ENCODE results near the gene CSNK1D.
"Not testable (repeated sequence)": the region's sequence is repeated elsewhere in the genome, so short reads cannot be mapped to it uniquely, and the experiment has no call there.

The CSNK1D gene

DNA sequence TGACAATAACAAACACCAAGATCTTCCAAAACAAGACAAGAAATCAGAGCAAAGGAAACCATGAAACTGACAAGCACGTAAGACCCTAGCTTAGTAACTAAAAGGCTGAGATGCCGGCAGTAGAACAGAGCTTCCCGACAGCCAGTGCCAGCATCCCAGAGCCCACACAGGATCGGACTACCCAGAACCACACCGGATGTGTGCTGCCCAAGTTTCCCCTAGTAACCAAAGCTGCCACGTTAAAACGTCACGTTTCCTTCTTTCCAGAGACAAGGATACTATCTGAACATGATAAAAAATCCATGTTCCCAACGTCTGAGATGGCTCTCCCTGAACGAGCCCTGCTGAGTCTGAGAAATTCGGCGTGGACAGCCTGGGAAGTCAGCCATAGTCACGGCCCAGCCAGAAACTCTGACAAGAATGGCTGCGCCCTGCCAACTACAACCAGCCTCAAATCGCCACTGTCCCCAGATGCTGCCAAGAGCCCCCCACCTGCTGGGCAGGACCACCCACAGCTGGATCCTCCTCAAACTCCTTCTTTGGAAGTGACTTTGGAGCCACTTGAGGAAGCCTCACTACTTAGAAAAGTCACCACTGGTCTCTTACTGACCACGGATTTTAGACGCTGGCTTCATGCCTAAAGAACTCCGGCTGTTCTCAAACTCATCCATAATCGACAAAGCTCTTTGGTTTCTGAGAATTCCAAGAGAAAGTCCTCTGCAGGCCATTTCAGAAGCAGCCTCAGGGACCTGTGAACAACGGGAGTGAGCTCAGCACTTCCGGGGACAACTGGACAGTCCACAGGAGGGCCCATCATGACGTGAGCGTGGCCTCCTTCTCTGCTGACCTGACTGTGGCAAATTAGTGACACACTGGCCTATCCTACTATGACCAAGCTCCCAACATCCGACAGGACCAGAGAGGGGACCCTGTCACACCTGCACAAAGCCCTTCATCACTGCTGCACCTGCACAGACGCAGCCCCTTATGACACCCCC is 77.5 kb downstream of the CSNK1D start:
- no peak for DNase-seq
- Histone ChIP-seq H3K79me1 (ENCODE audit: low read length) (no peaks in the 10 kb centered on the region), H3K18ac (ENCODE audit: low read length) (no peak overlapping the region), H3K79me2 (ENCODE audit: control insufficient read depth, insufficient read depth, low read length, poor library complexity) (no peaks in the 10 kb centered on the region), H3K36me3 (ENCODE audit: control insufficient read depth in 1 of 2, insufficient read depth in 2 of 2, low read length in 2 of 2) (peaks cover 49 to 53% of the 10 kb centered on the region in 2 experiments), H3K4me1 (ENCODE audit: control insufficient read depth in 1 of 2, insufficient read depth in 2 of 2, low read length in 2 of 2) (no peaks in the 10 kb centered on the region), H3K23ac (ENCODE audit: low read length) (no peak overlapping the region), H3K27ac (ENCODE audit: low read depth, low read length) (no peak overlapping the region), H3K4me3 (ENCODE audit: low read depth, low read length) (no peak overlapping the region), H2BK5ac (ENCODE audit: low read depth, low read length, poor library complexity) (no peak overlapping the region), H4K8ac (ENCODE audit: low read depth, low read length) (no peak overlapping the region), H3K4me2 (ENCODE audit: low read length) (no peak overlapping the region), H3K27me3 (ENCODE audit: insufficient read depth, low read length) (no peaks in the 10 kb centered on the region), H2BK12ac (ENCODE audit: low read length) (no peak overlapping the region), H2BK120ac (ENCODE audit: insufficient read depth, low read length, poor library complexity) (no peak overlapping the region), H3K9ac (ENCODE audit: low read length) (no peak overlapping the region), H3K9me3 (ENCODE audit: insufficient read depth, low read depth, low read length) (no peaks in the 10 kb centered on the region), H2AFZ (ENCODE audit: insufficient read depth, low read length, poor library complexity) (no peak overlapping the region), H4K12ac (ENCODE audit: low read depth, low read length) (no peak overlapping the region), H3K4ac (ENCODE audit: low read depth, low read length) (no peak overlapping the region), H4K91ac (ENCODE audit: low read depth, low read length) (no peak overlapping the region), H2AK5ac (ENCODE audit: low read length) (no peak overlapping the region), H3K14ac (ENCODE audit: low read length) (no peak overlapping the region)
- WGBS (ENCODE audit: extremely low coverage, insufficient coverage, insufficient read length) = no CpG with 5 or more reads among the region's 25 CpGs

DNA sequence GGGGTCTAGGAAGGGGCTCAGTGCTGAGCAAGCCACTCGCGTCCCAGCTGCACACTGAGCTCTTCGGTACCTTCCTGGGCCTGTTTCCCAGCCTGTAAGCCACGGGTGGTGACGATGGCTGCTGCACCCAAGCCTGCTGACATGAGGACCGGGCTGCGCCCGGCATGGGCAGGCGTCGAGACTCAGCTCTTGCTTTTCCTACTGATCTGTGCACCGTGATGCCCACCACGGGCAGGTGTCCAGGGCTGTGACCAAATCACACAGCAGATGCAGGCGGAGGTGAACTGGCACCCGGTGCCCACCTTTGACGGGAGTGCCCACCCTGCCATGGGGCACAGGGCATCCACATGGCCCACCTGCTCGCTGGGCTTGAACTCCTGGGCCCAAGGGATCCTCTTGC is 78.7 kb downstream of the CSNK1D start:
- H3K4me3 ChIP-seq (ENCODE audit: low read depth, low read length) = no peak overlapping the region
- H4K91ac ChIP-seq (ENCODE audit: low read depth, low read length) = no peak overlapping the region
- no peak overlapping the region for H2BK12ac ChIP-seq (ENCODE audit: low read length)
- peaks cover 45 to 49% of the 10 kb centered on the region in 2 experiments for H3K36me3 ChIP-seq (ENCODE audit: control insufficient read depth in 1 of 2, insufficient read depth in 2 of 2, low read length in 2 of 2)
- no peak for DNase-seq
- H3K18ac ChIP-seq (ENCODE audit: low read length) = no peak overlapping the region
- no peak overlapping the region for H2AFZ ChIP-seq (ENCODE audit: insufficient read depth, low read length, poor library complexity)
- no peaks in the 10 kb centered on the region for H3K79me2 ChIP-seq (ENCODE audit: control insufficient read depth, insufficient read depth, low read length, poor library complexity)
- no peak overlapping the region for H3K23ac ChIP-seq (ENCODE audit: low read length)
- no peak overlapping the region for H3K9ac ChIP-seq (ENCODE audit: low read length)
- H4K12ac ChIP-seq (ENCODE audit: low read depth, low read length) = no peak overlapping the region
- H4K8ac ChIP-seq (ENCODE audit: low read depth, low read length) = no peak overlapping the region
- no peak overlapping the region for H3K4me2 ChIP-seq (ENCODE audit: low read length)
- H3K79me1 ChIP-seq (ENCODE audit: low read length) = no peaks in the 10 kb centered on the region
- H3K4ac ChIP-seq (ENCODE audit: low read depth, low read length) = no peak overlapping the region
- no peaks in the 10 kb centered on the region for H3K27me3 ChIP-seq (ENCODE audit: insufficient read depth, low read length)
- no peak overlapping the region for H2BK120ac ChIP-seq (ENCODE audit: insufficient read depth, low read length, poor library complexity)
- no peak overlapping the region for H3K27ac ChIP-seq (ENCODE audit: low read depth, low read length)
- H3K9me3 ChIP-seq (ENCODE audit: insufficient read depth, low read depth, low read length) = no peaks in the 10 kb centered on the region
- no peak overlapping the region for H2BK5ac ChIP-seq (ENCODE audit: low read depth, low read length, poor library complexity)
- no peak overlapping the region for H2AK5ac ChIP-seq (ENCODE audit: low read length)
- no peaks in the 10 kb centered on the region for H3K4me1 ChIP-seq (ENCODE audit: control insufficient read depth in 1 of 2, insufficient read depth in 2 of 2, low read length in 2 of 2)
- no CpG with 5 or more reads among the region's 16 CpGs for WGBS (ENCODE audit: extremely low coverage, insufficient coverage, insufficient read length)
- no peak overlapping the region for H3K14ac ChIP-seq (ENCODE audit: low read length)

DNA sequence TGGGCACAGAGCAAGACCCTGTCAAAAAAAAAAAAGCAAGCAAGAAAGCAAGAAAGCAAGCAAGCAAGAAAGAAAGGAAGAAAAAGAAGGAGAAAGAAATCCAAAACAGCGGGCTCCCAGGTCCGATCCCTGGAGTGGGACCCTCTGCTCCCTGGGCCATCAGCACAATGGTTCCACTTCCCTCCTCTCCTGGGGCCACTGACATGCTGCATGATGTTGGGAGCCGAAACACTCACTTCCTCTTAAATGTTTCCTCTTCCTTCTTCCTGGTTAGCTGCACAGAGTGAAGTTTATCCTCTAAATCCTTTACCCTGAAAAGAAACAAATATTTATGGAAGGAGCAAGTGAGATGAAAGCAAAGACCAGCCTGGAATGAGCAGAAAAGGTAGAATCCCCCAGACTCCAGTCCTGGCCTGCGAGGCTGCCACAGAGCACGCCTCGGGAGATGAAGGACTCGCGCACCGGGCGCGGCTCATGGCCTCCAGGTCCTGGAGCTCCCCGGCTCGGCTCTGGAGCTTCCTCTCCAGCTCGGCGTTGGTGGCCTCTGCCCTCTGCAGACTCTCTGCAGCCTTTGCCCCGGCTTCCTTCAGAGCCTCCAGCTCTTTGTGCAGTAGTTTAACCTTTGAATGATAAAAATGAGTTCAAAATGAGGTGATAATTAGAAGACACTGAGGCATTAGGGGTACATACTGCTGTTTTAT is 79.8 kb downstream of the CSNK1D start:
- Histone ChIP-seq H3K27me3 (ENCODE audit: insufficient read depth, low read length) (no peaks in the 10 kb centered on the region), H4K8ac (ENCODE audit: low read depth, low read length) (no peak overlapping the region), H3K23ac (ENCODE audit: low read length) (no peak overlapping the region), H2BK5ac (ENCODE audit: low read depth, low read length, poor library complexity) (no peak overlapping the region), H3K79me1 (ENCODE audit: low read length) (no peaks in the 10 kb centered on the region), H3K79me2 (ENCODE audit: control insufficient read depth, insufficient read depth, low read length, poor library complexity) (no peaks in the 10 kb centered on the region), H3K14ac (ENCODE audit: low read length) (no peak overlapping the region), H3K9ac (ENCODE audit: low read length) (no peak overlapping the region), H3K36me3 (ENCODE audit: control insufficient read depth in 1 of 2, insufficient read depth in 2 of 2, low read length in 2 of 2) (peaks cover 42 to 48% of the 10 kb centered on the region in 2 experiments), H2BK120ac (ENCODE audit: insufficient read depth, low read length, poor library complexity) (no peak overlapping the region), H3K4ac (ENCODE audit: low read depth, low read length) (no peak overlapping the region), H2BK12ac (ENCODE audit: low read length) (no peak overlapping the region), H3K18ac (ENCODE audit: low read length) (no peak overlapping the region), H3K9me3 (ENCODE audit: insufficient read depth, low read depth, low read length) (no peaks in the 10 kb centered on the region), H3K27ac (ENCODE audit: low read depth, low read length) (no peak overlapping the region), H4K12ac (ENCODE audit: low read depth, low read length) (no peak overlapping the region), H4K91ac (ENCODE audit: low read depth, low read length) (no peak overlapping the region), H3K4me2 (ENCODE audit: low read length) (no peak overlapping the region), H3K4me1 (ENCODE audit: control insufficient read depth in 1 of 2, insufficient read depth in 2 of 2, low read length in 2 of 2) (no peaks in the 10 kb centered on the region), H3K4me3 (ENCODE audit: low read depth, low read length) (no peak overlapping the region), H2AFZ (ENCODE audit: insufficient read depth, low read length, poor library complexity) (no peak overlapping the region), H2AK5ac (ENCODE audit: low read length) (no peak overlapping the region)
- DNase-seq = no peak
- no CpG with 5 or more reads among the region's 16 CpGs for WGBS (ENCODE audit: extremely low coverage, insufficient coverage, insufficient read length)

DNA sequence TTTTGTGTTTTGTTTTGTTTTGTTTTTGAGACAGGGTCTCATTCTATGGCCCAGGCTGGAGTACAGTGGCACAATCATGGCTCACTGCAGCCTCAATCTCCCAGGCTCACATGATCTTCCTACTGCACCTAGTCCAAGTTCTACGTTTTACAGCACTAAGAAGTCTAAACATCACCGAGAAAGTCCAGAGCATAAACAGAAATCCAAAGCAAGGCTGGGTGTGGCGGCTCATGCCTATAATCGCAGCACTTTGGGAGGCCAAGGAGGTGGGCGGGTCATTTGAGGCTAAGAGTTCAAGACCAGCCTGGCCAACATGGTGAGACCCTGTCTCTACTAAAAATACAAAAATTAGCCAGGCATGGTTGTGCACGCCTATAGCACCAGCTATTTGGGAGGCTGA is 80.5 kb downstream of the CSNK1D start:
- not testable (repeated sequence) for DNase-seq; H3K4me2 ChIP-seq (ENCODE audit: low read length); H2BK5ac ChIP-seq (ENCODE audit: low read depth, low read length, poor library complexity); H2AFZ ChIP-seq (ENCODE audit: insufficient read depth, low read length, poor library complexity); H3K14ac ChIP-seq (ENCODE audit: low read length); H4K8ac ChIP-seq (ENCODE audit: low read depth, low read length); H3K27me3 ChIP-seq (ENCODE audit: insufficient read depth, low read length); H3K9ac ChIP-seq (ENCODE audit: low read length); H2BK12ac ChIP-seq (ENCODE audit: low read length); H3K4me1 ChIP-seq (ENCODE audit: control insufficient read depth in 1 of 2, insufficient read depth in 2 of 2, low read length in 2 of 2); H3K79me1 ChIP-seq (ENCODE audit: low read length); H2AK5ac ChIP-seq (ENCODE audit: low read length); H3K4me3 ChIP-seq (ENCODE audit: low read depth, low read length); H3K27ac ChIP-seq (ENCODE audit: low read depth, low read length); H3K79me2 ChIP-seq (ENCODE audit: control insufficient read depth, insufficient read depth, low read length, poor library complexity); H4K12ac ChIP-seq (ENCODE audit: low read depth, low read length); H3K4ac ChIP-seq (ENCODE audit: low read depth, low read length); H3K23ac ChIP-seq (ENCODE audit: low read length); H2BK120ac ChIP-seq (ENCODE audit: insufficient read depth, low read length, poor library complexity); H4K91ac ChIP-seq (ENCODE audit: low read depth, low read length); H3K18ac ChIP-seq (ENCODE audit: low read length); H3K9me3 ChIP-seq (ENCODE audit: insufficient read depth, low read depth, low read length)
- WGBS (ENCODE audit: extremely low coverage, insufficient coverage, insufficient read length) = no CpG with 5 or more reads among the region's 6 CpGs
- peaks cover 45 to 47% of the 10 kb centered on the region in 2 experiments for H3K36me3 ChIP-seq (ENCODE audit: control insufficient read depth in 1 of 2, insufficient read depth in 2 of 2, low read length in 2 of 2)
